ENCODE measurements around the gene RSPH6A. TPM values are rescaled to one million over a fixed set of nuclear protein-coding genes. Genes with fewer than 3 reads are reported as not detected.

Gene RSPH6A
- polyA plus RNA-seq, 1 of the 3 experiments (the other 2 are of a cell fraction) = 0.02 TPM

DNA sequence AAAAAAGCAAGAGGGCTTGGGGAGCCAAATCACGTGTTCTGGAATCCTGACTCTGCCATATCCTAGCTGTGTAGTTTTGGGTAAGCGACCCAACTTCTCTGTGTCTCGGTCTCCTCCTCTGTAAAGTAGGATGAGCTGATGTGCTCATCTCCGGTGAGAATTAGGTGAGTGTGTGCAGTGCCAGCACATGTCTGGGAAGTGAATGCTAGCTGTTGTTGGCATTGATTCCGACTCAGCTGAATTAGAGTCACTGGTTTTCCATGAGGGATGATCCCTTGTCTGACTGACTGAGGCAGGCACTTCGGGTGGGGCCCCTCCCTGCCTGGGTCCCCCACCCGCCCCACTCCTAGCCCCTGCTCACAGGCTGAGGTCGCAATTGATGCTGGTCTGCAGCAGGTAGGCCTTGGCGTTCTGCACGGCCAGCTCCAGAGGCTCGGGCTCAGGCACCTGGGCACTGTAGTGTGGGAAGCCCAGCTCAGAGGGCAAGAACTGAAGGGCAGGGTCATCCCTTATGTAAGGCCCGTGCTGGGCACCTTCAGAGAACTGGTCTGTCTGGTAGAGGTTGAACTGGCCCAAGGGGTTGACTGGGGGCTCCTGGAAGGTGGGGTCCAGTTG is 835 bp downstream of the RSPH6A start:
- CTCF ChIA-PET = interaction anchor here (0.8 to 10.4 kb wide), 6 partner anchors 14 to 88 kb away, joined by 3 to 137 read pairs (median 22); partner anchors contain the start of genes FOXA3, IRF2BP1 and MYPOP
- no peak for DNase-seq
- Histone ChIP-seq H3K27ac (ENCODE audit: low read depth in 2 of 2, low read length in 1 of 2) (no peak overlapping the region), H3K9me3 (no peaks in the 10 kb centered on the region), H3F3A (replicated peaks; ENCODE audit: insufficient read depth) (peaks cover 9% of the 10 kb centered on the region), H3K9ac (no peak overlapping the region), H4K20me1 (ENCODE audit: insufficient read depth) (no peaks in the 10 kb centered on the region), H3K27me3 (ENCODE audit: insufficient read depth) (no peaks in the 10 kb centered on the region), H2AFZ (ENCODE audit: low read depth) (no peak overlapping the region), H3K4me1 (ENCODE audit: control insufficient read depth in 1 of 2, insufficient read depth in 2 of 2, low read depth in 1 of 2, low read length in 1 of 2) (peaks cover 9 to 10% of the 10 kb centered on the region in 2 experiments; a peak in 3 of 4 replicates), H3K36me3 (replicated peaks in 1 of 2; ENCODE audit: control insufficient read depth in 1 of 2, insufficient read depth in 2 of 2, low read length in 1 of 2) (peaks cover 2 to 6% of the 10 kb centered on the region in 2 experiments), H3K79me2 (ENCODE audit: insufficient read depth) (no peaks in the 10 kb centered on the region), H3K4me2 (no peak overlapping the region), H3K9me2 (no peaks in the 10 kb centered on the region), H3K4me3 (ENCODE audit: low read depth in 2 of 2, low read length in 1 of 2) (no peak overlapping the region)
- POLR2A ChIA-PET = no interaction called here
- no peak for TF ChIP-seq RFX5 (IDR thresholded peaks at IDR 0.05; ENCODE audit: low read length)
- no peak for TF ChIP-seq NFIC (IDR thresholded peaks at IDR 0.05; ENCODE audit: borderline replicate concordance)
- TF ChIP-seq, protein P1, sequence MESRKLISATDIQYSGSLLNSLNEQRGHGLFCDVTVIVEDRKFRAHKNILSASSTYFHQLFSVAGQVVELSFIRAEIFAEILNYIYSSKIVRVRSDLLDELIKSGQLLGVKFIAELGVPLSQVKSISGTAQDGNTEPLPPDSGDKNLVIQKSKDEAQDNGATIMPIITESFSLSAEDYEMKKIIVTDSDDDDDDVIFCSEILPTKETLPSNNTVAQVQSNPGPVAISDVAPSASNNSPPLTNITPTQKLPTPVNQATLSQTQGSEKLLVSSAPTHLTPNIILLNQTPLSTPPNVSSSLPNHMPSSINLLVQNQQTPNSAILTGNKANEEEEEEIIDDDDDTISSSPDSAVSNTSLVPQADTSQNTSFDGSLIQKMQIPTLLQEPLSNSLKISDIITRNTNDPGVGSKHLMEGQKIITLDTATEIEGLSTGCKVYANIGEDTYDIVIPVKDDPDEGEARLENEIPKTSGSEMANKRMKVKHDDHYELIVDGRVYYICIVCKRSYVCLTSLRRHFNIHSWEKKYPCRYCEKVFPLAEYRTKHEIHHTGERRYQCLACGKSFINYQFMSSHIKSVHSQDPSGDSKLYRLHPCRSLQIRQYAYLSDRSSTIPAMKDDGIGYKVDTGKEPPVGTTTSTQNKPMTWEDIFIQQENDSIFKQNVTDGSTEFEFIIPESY (IDR thresholded peaks at IDR 0.05; ENCODE audit: borderline replicate concordance, low read depth) = no peak
- TF ChIP-seq GABPA (IDR thresholded peaks at IDR 0.05; ENCODE audit: low read depth) = no peak
- TF ChIP-seq, protein P2, sequence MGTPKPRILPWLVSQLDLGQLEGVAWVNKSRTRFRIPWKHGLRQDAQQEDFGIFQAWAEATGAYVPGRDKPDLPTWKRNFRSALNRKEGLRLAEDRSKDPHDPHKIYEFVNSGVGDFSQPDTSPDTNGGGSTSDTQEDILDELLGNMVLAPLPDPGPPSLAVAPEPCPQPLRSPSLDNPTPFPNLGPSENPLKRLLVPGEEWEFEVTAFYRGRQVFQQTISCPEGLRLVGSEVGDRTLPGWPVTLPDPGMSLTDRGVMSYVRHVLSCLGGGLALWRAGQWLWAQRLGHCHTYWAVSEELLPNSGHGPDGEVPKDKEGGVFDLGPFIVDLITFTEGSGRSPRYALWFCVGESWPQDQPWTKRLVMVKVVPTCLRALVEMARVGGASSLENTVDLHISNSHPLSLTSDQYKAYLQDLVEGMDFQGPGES (IDR thresholded peaks at IDR 0.05; ENCODE audit: low read depth, low read length) = no peak
- TF ChIP-seq CHD2 (IDR thresholded peaks at IDR 0.05; ENCODE audit: low read length, partially characterized antibody) = no peak
- WGBS (ENCODE audit: low lambda C conversion rate) = 88% methylated on average over 4 of the region's 12 CpGs

DNA sequence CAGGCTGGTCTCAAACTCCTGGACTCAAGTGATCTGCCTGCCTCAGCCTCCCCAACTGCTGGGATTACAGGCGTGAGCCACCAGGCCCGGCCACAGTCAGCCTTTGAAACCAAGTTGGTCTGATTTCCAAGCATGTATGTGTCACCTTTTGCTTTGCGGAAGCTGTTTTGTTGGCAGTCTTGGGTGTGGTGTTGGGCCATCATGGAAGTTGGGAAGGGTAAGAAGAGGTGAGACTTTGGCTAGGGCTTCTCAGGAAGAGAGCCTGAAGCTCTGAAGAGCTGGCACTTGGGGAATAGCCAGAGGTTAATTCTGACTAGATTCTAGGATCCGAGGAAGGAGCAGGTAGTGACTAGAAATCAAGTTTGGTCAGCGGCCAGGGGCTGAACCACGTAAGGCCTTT is 2.8 kb downstream of the RSPH6A start:
- H3K27me3 ChIP-seq (ENCODE audit: insufficient read depth) = no peaks in the 10 kb centered on the region
- H3K79me2 ChIP-seq (ENCODE audit: insufficient read depth) = no peaks in the 10 kb centered on the region
- POLR2A ChIA-PET = interaction anchor here (1.4 kb wide), 1 partner anchor 51 kb away, joined by 4 read pairs; the partner anchor contains the start of gene SYMPK
- no peak overlapping the region for H3K27ac ChIP-seq (ENCODE audit: low read depth in 2 of 2, low read length in 1 of 2)
- H4K20me1 ChIP-seq (ENCODE audit: insufficient read depth) = no peaks in the 10 kb centered on the region
- no peak overlapping the region for H3K9ac ChIP-seq
- peaks cover 2 to 6% of the 10 kb centered on the region in 2 experiments for H3K36me3 ChIP-seq (replicated peaks in 1 of 2; ENCODE audit: control insufficient read depth in 1 of 2, insufficient read depth in 2 of 2, low read length in 1 of 2)
- WGBS (ENCODE audit: low lambda C conversion rate) = 87% methylated on average over 6 of the region's 6 CpGs
- H3K4me3 ChIP-seq (ENCODE audit: low read depth in 2 of 2, low read length in 1 of 2) = no peak overlapping the region
- TF ChIP-seq, protein P1 (IDR thresholded peaks at IDR 0.05; ENCODE audit: borderline replicate concordance, low read depth) = no peak
- TF ChIP-seq GATA2 (CRISPR knock-in tag; IDR thresholded peaks at IDR 0.05) = no peak
- no peak for TF ChIP-seq CHD2 (IDR thresholded peaks at IDR 0.05; ENCODE audit: low read length, partially characterized antibody)
- no peak for TF ChIP-seq CTCF (IDR thresholded peaks at IDR 0.05)
- TF ChIP-seq FOXJ3 (CRISPR knock-in tag; IDR thresholded peaks at IDR 0.05) = no peak
- TF ChIP-seq, protein P3, sequence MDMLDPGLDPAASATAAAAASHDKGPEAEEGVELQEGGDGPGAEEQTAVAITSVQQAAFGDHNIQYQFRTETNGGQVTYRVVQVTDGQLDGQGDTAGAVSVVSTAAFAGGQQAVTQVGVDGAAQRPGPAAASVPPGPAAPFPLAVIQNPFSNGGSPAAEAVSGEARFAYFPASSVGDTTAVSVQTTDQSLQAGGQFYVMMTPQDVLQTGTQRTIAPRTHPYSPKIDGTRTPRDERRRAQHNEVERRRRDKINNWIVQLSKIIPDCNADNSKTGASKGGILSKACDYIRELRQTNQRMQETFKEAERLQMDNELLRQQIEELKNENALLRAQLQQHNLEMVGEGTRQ (IDR thresholded peaks at IDR 0.05; ENCODE audit: borderline replicate concordance, low read depth, low read length) = no peak
- TF ChIP-seq FOXM1 (IDR thresholded peaks at IDR 0.05; ENCODE audit: low read depth) = no peak
- TF ChIP-seq TAF1 (IDR thresholded peaks at IDR 0.05; ENCODE audit: borderline replicate concordance, low read depth, low read length) = no peak
- TF ChIP-seq SMC3 (IDR thresholded peaks at IDR 0.05; ENCODE audit: low read depth, low read length) = no peak
- TF ChIP-seq TEAD4 (IDR thresholded peaks at IDR 0.05; ENCODE audit: borderline replicate concordance, insufficient read depth) = no peak
- TF ChIP-seq NRF1 (IDR thresholded peaks at IDR 0.05; ENCODE audit: low read depth, low read length) = no peak
- TF ChIP-seq MEF2A (IDR thresholded peaks at IDR 0.05; ENCODE audit: borderline replicate concordance, low read depth) = no peak
- no peak for TF ChIP-seq GABPA (IDR thresholded peaks at IDR 0.05; ENCODE audit: low read depth)
- H3K9me2 ChIP-seq = no peaks in the 10 kb centered on the region
- CTCF ChIA-PET = interaction anchor here (1.1 to 10.4 kb wide), 5 partner anchors 12 to 119 kb away, joined by 3 to 137 read pairs (median 37); partner anchors contain the start of gene IRF2BP1
- peaks cover 4% of the 10 kb centered on the region for H3F3A ChIP-seq (replicated peaks; ENCODE audit: insufficient read depth)
- H3K4me1 ChIP-seq (ENCODE audit: control insufficient read depth in 1 of 2, insufficient read depth in 2 of 2, low read depth in 1 of 2, low read length in 1 of 2) = peaks cover under 1 to 10% of the 10 kb centered on the region in 2 experiments; a peak in 3 of 4 replicates
- H3K4me2 ChIP-seq = no peak overlapping the region
- H2AFZ ChIP-seq (ENCODE audit: low read depth) = no peak overlapping the region
- no peak for DNase-seq
- no peaks in the 10 kb centered on the region for H3K9me3 ChIP-seq
